Endothelial cell of umbilical vein (primary cell): Measurements from ENCODE around the gene WNT11. TPM values are rescaled to one million over a fixed set of nuclear protein-coding genes. Genes with fewer than 3 reads are reported as not detected.

Source experiments
- BruUV-seq: library from RNA; stranded (reverse); fragments of 400-500 nt; replicated peaks from 2 replicates; lab custom pipeline; 2021; lab: Mats Ljungman, UMichigan
- CTCF ChIA-PET: fragments of 300-600, 350-600 bp; sonication (Branson Sonifier 250); formaldehyde crosslinking; loops from one replicate; lab custom pipeline; 2021; ENCODE audit warnings: antibody characterized with exemption, inconsistent platforms; lab: Charles Lee
- POLR2A ChIA-PET: fragments of 300-600, 350-600 bp; sonication (Branson Sonifier 250); formaldehyde crosslinking; loops from one replicate; lab custom pipeline; 2021; ENCODE audit warnings: antibody characterized with exemption, inconsistent platforms; lab: Charles Lee
- DNase-seq: peaks from one replicate; pipeline ENCODE4 v3.0.0-alpha.2; 2011; ENCODE audit warnings: low read depth, low spot score
- FAIRE-seq: peaks from 2 replicates; lab custom pipeline; 2011; peaks lifted over from hg19 to GRCh38; lab: Jason Lieb, UNC
- H2AFZ ChIP-seq: 2 replicates; pipeline ENCODE4 v1.6.0; 2012; ENCODE audit warnings: low read depth, low read length, control low read depth, inconsistent platforms
- H3K27ac ChIP-seq: 2 replicates; pipeline ENCODE4 v1.5.1; 2011; ENCODE audit warnings: low read depth, mild to moderate bottlenecking, control low read depth, low read length, moderate library complexity; ENCODE audit not compliant: insufficient read depth
- H3K27me3 ChIP-seq, 2 experiments: 2 replicates each; pipeline versions ENCODE4 v1.6.0 to v1.6.1; 2011; ENCODE audit warnings: low read length in 2 of 2, mixed read lengths in 1 of 2; ENCODE audit not compliant: control insufficient read depth in 2 of 2, insufficient read depth in 2 of 2
- H3K36me3 ChIP-seq, 2 experiments: 2 replicates in 1 of 2; 3 replicates in 1 of 2; pipeline ENCODE4 v1.5.1; 2011; ENCODE audit warnings: low read length in 2 of 2, mild to moderate bottlenecking in 1 of 2, moderate library complexity in 1 of 2; ENCODE audit not compliant: control insufficient read depth in 2 of 2, insufficient read depth in 2 of 2; ENCODE audit errors: extremely low read depth in 1 of 2
- H3K4me1 ChIP-seq: 3 replicates; pipeline ENCODE4 v1.5.1; 2011; ENCODE audit warnings: mild to moderate bottlenecking, low read length; ENCODE audit not compliant: control insufficient read depth, insufficient read depth; ENCODE audit errors: extremely low read depth
- H3K4me2 ChIP-seq: 2 replicates; pipeline ENCODE4 v1.6.1; 2011; ENCODE audit warnings: low read length, control low read depth, mixed read lengths; ENCODE audit not compliant: insufficient read depth
- H3K4me3 ChIP-seq, 3 experiments: fragments of 200-600 bp in 1 of 3; sonication (generic), shearing (Covaris generic) in 1 of 3; replicated peaks in 1 of 3; 2 replicates each; pipeline ENCODE4 v1.5.1; 2011 to 2016; ENCODE audit warnings: control low read depth in 3 of 3, low read length in 3 of 3, mild to moderate bottlenecking in 2 of 3, inconsistent platforms in 1 of 3, low read depth in 1 of 3, moderate library complexity in 1 of 3; ENCODE audit not compliant: insufficient read depth in 1 of 3
- H3K79me2 ChIP-seq: 2 replicates; pipeline ENCODE4 v1.6.0; 2012; ENCODE audit warnings: low read length, inconsistent platforms; ENCODE audit not compliant: control insufficient read depth, insufficient read depth
- H3K9ac ChIP-seq: replicated peaks from 2 replicates; pipeline ENCODE3; 2011; ENCODE audit warnings: low read length, control low read depth; ENCODE audit not compliant: insufficient read depth; ENCODE audit errors: extremely low read depth
- H3K9me1 ChIP-seq: replicated peaks from 3 replicates; pipeline ENCODE4 v1.6.0; 2011; ENCODE audit warnings: mild to moderate bottlenecking, low read length; ENCODE audit not compliant: control insufficient read depth, insufficient read depth; ENCODE audit errors: extremely low read depth
- H3K9me3 ChIP-seq: replicated peaks from 2 replicates; pipeline ENCODE4 v1.5.1; 2012; ENCODE audit warnings: low read length, inconsistent platforms; ENCODE audit not compliant: control insufficient read depth, insufficient read depth
- H4K20me1 ChIP-seq: replicated peaks from 2 replicates; pipeline ENCODE3; 2011; ENCODE audit warnings: mild to moderate bottlenecking, low read length; ENCODE audit not compliant: control insufficient read depth, insufficient read depth; ENCODE audit errors: extremely low read depth
- FOS ChIP-seq: IDR thresholded peaks from 2 replicates; pipeline ENCODE4 v1.6.1; 2011; ENCODE audit warnings: mild to moderate bottlenecking, low read length, moderate library complexity, borderline replicate concordance; ENCODE audit not compliant: insufficient read depth
- JUN ChIP-seq: IDR thresholded peaks from 2 replicates; pipeline ENCODE4 v1.6.1; 2011; ENCODE audit warnings: borderline replicate concordance, low read depth; ENCODE audit not compliant: insufficient read length, insufficient read depth
- POLR2A ChIP-seq: IDR thresholded peaks from 2 replicates; pipeline ENCODE4 v1.6.1; 2012; ENCODE audit warnings: low read depth, mild to moderate bottlenecking, control low read depth, low read length
- POLR2AphosphoS5 ChIP-seq: IDR thresholded peaks from 2 replicates; pipeline ENCODE4 v1.6.1; 2012; ENCODE audit warnings: low read depth, mild to moderate bottlenecking, control low read depth, low read length, moderate library complexity; ENCODE audit not compliant: insufficient read depth
- dilution Hi-C: fragments of 300-500 bp; cut with MboI; formaldehyde crosslinking; loops from one replicate; pipeline ENCODE4 v1.15.0; 2019; ENCODE audit warnings: low sequenced_read_pairs; ENCODE audit not compliant: extremely low pct_ligation_motif_present
- intact Hi-C: fragments of 100-400 bp; cut with micrococcal nuclease; formaldehyde crosslinking; loops from one replicate; pipeline ENCODE4 v1.10.0; 2022
- polyA plus RNA-seq, 4 experiments: library from polyadenylated mRNA; depleted of rRNA in 3 of 4; stranded (reverse) in 3 of 4; unstranded in 1 of 4; fragments of >200 nt; gene quantifications; 2 replicates each; pipeline versions ENCODE4 v1.2.1 to v1.2.3, GENCODE V29; 2011 to 2012; ENCODE audit warnings: missing spikeins in 1 of 4
- total RNA-seq: library from RNA; stranded (reverse); gene quantifications from 2 replicates; pipeline ENCODE4 v1.2.3, GENCODE V29; 2021
- TF ChIP-seq, protein P1 (sequence below), 2 donors: IDR thresholded peaks; 1 replicate in 1 of 2; 2 replicates in 1 of 2; pipeline ENCODE4 v1.5.1; 2011; ENCODE audit warnings: low read length in 2 of 2, mild to moderate bottlenecking in 2 of 2, moderate library complexity in 2 of 2, control low read depth in 1 of 2, inconsistent platforms in 1 of 2, low read depth in 1 of 2; ENCODE audit not compliant: insufficient read depth in 1 of 2; ENCODE audit errors: extremely low read depth in 1 of 2

WNT11 gene
- total and polyA plus RNA-seq, 2 donors (not counting 3 experiments of a cell fraction or from before 2014, with no cell fraction given): not detected

DNA sequence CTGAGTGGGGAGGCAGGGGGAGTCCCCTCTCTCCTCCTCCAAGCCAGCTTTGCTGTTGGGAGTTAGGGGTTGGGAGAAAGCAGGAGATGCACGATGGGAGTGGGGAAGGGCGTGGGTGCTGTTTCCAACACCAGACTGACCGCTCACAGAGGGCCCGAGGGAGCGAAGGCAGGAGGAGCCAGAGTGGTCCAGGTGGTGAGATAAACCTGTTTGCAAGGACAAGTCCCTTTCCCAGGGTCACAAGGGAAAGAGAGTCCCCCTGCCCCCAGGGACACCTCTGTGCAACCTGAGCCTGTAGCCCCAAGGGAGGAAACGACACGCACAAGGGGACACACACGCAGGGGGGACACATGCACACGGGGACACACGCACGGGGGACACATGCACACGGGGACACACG, 42.2 kb downstream of the WNT11 start:
- H4K20me1 ChIP-seq: no peaks in the 10 kb centered on the region
- H3K4me1 ChIP-seq: no peaks in the 10 kb centered on the region
- no peaks in the 10 kb centered on the region for H3K9me1 ChIP-seq
- intact Hi-C loops: no loop called here
- POLR2A ChIA-PET: no interaction called here
- no peak overlapping the region for H3K4me3 ChIP-seq
- BruUV-seq: no TSS peak
- no peaks in the 10 kb centered on the region for H3K27me3 ChIP-seq
- no peak overlapping the region for H2AFZ ChIP-seq
- no peak overlapping the region for H3K9ac ChIP-seq
- dilution Hi-C loops: no loop called here
- no peaks in the 10 kb centered on the region for H3K9me3 ChIP-seq
- no peaks in the 10 kb centered on the region for H3K36me3 ChIP-seq
- no peak overlapping the region for H3K27ac ChIP-seq
- no peak for TF ChIP-seq POLR2A
- TF ChIP-seq JUN: no peak
- TF ChIP-seq POLR2AphosphoS5: no peak
- TF ChIP-seq, protein P1, sequence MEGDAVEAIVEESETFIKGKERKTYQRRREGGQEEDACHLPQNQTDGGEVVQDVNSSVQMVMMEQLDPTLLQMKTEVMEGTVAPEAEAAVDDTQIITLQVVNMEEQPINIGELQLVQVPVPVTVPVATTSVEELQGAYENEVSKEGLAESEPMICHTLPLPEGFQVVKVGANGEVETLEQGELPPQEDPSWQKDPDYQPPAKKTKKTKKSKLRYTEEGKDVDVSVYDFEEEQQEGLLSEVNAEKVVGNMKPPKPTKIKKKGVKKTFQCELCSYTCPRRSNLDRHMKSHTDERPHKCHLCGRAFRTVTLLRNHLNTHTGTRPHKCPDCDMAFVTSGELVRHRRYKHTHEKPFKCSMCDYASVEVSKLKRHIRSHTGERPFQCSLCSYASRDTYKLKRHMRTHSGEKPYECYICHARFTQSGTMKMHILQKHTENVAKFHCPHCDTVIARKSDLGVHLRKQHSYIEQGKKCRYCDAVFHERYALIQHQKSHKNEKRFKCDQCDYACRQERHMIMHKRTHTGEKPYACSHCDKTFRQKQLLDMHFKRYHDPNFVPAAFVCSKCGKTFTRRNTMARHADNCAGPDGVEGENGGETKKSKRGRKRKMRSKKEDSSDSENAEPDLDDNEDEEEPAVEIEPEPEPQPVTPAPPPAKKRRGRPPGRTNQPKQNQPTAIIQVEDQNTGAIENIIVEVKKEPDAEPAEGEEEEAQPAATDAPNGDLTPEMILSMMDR (IDR thresholded peaks at IDR 0.05; ENCODE audit: extremely low read depth in 1 of 2, insufficient read depth in 1 of 2, low read depth in 1 of 2, low read length in 2 of 2): no peak
- no peak for DNase-seq
- CTCF ChIA-PET: no interaction called here
- no peak for FAIRE-seq
- no peak overlapping the region for H3K4me2 ChIP-seq
- H3K79me2 ChIP-seq: no peaks in the 10 kb centered on the region

GRCh38 chr11:76163289-76163880, 42.9 kb downstream of the WNT11 start:
- no peaks in the 10 kb centered on the region for H3K27me3 ChIP-seq
- H3K9me1 ChIP-seq: no peaks in the 10 kb centered on the region
- POLR2A ChIA-PET: no interaction called here
- no peak overlapping the region for H3K4me3 ChIP-seq
- BruUV-seq: no TSS peak
- H3K4me1 ChIP-seq: no peaks in the 10 kb centered on the region
- intact Hi-C loops: no loop called here
- CTCF ChIA-PET: interaction anchor here (1.4 kb wide), 1 partner anchor 11 kb away, joined by 3 read pairs; no protein-coding TSS in a partner anchor
- no peak for TF ChIP-seq FOS
- TF ChIP-seq, protein P1 (IDR thresholded peaks at IDR 0.05; ENCODE audit: extremely low read depth in 1 of 2, insufficient read depth in 1 of 2, low read depth in 1 of 2, low read length in 2 of 2): no peak
- TF ChIP-seq POLR2A: no peak
- H4K20me1 ChIP-seq: no peaks in the 10 kb centered on the region
- H3K36me3 ChIP-seq: no peaks in the 10 kb centered on the region
- no peaks in the 10 kb centered on the region for H3K9me3 ChIP-seq
- FAIRE-seq: no peak
- no peak overlapping the region for H2AFZ ChIP-seq
- no peak for DNase-seq
- H3K27ac ChIP-seq: no peak overlapping the region
- dilution Hi-C loops: no loop called here
- H3K4me2 ChIP-seq: no peak overlapping the region
- H3K79me2 ChIP-seq: no peaks in the 10 kb centered on the region
- no peak overlapping the region for H3K9ac ChIP-seq
